LNCaP clone FGC (cell line): ENCODE measurements around the gene MLN.

Experiments
- DNase-seq: peaks from one replicate; pipeline ENCODE4 v3.0.0-alpha.2; 2011; ENCODE audit warnings: low read depth
- H3K4me3 ChIP-seq: 2 replicates; pipeline ENCODE4 v1.5.1; 2011; ENCODE audit warnings: mild to moderate bottlenecking, low read depth, low read length, control low read depth
- CTCF ChIP-seq: IDR thresholded peaks from 2 replicates; pipeline ENCODE4 v1.5.1; 2012; ENCODE audit warnings: mild to moderate bottlenecking; ENCODE audit not compliant: control insufficient read depth, insufficient read depth; ENCODE audit errors: extremely low read depth

The MLN gene

GRCh38 chr6:33841070-33841469 is 37.3 kb upstream of the MLN start:
- no peak for TF ChIP-seq CTCF
- no peak for DNase-seq
- H3K4me3 ChIP-seq, result no peak overlapping the region

DNA sequence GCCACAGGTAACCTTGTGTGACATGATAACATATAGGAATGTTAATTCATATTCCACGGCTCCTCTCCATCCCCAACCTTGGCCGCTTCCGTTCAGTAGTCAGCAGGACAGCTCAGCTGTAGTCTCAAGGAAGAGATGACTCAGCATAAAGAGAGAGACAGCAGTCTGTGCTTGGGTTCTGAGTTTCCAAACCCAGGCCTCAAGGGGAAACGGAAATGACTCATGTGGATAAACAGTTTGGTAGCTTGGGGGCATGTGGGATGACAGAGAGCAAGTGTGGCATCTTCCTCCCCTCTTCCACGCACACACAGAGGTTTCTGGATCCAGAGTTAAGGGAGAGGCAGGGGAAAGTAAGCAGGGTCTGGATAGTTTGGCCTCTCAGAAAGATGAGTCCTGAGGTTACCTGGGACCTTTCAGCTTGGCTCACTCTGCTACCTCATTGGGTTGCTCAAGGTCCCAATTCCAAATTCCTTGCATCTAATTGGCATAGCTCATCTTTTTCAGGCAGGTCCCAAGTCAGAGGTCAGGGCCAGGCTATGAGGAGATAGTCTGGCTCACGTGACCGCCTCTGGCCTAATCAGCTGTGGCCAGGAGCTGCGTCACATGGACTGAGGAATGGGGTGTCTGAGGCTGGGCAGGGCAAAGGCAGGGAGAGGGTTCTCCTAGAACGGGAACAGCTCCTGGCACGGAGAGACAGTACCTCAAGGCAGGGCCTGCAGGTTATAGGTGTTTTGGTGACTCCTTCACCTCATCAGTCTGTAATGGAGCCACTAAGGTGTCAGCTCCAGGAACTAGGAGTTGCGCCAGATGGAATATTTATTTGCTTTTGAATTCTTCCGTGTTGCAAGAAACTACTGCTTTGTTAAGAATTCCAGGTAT is 36.5 kb upstream of the MLN start:
- no peak overlapping the region for H3K4me3 ChIP-seq
- no peak for DNase-seq
- no peak for TF ChIP-seq CTCF

DNA sequence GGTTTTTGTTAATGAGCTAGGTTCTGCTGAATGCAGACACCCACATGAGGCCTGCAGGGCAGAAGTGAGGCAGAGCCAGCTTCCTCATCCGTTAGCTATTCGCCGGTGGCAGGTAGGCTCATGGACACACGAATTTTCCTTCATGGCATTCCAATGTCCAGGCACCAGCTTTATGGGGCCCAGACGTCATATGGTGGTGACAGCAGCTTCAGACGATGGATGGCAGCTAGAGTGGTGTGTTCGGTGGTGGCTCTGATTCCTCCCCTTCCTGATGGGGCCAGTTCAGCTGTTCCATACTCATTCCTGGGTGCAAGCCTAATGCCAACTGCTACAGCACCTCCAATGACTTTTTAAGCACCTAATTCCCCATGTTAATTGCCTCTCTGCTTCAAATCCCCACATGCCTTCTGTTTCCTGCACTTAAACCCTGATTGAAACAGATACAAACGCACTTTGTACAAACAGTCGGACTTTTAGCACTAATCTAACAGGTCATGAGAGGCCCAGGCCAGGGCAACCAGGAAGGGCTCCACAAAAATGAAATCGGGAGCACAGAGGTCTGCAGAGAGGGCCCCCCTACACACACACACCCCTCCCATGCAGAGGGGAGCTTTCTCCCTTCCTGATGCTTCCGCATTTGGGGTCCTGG is 35.7 kb upstream of the MLN start:
- H3K4me3 ChIP-seq, result no peak overlapping the region
- DNase-seq, result no peak
- TF ChIP-seq CTCF, result no peak

- no peak for TF ChIP-seq CTCF
- no peak for DNase-seq
- H3K4me3 ChIP-seq, result no peak overlapping the region
These were observed 35.2 kb upstream of the MLN start for GRCh38 chr6:33838983-33839382.

DNA sequence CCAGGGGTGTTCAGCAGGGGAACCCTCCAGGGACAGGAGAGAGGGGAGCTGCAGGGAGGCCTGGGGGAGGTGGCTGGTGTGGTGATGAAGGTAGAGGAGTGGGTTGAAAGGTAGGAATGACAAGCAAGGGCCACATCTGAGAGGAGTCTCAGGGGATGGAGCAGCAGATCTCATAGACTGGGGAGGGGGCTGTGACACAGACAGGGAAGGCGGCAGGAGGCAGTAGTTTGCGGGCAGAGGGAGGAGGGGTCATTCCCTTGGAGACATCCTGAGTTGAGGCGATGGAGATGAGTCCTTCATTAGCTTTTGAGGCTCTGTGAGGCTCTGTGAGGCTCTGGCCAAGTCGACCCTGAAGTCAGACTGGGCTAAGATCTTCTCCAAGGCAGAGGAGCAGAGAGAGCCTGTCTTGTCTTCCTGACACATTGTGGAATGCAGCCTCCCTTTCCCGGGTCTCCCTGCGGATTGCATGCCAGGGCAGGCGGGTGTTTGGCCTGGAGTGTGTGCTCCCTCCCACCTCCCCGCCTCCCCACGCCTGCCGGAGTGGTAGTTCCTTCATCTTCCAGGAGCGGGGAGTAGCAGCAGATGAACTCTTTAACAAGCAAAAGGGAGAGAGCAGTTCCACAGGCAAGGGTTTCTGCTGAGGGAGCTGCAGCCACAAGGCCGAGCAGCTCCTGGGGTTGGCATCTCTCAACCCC is 34.3 kb upstream of the MLN start:
- no peak overlapping the region for H3K4me3 ChIP-seq
- DNase-seq, result no peak
- TF ChIP-seq CTCF, result no peak

DNA sequence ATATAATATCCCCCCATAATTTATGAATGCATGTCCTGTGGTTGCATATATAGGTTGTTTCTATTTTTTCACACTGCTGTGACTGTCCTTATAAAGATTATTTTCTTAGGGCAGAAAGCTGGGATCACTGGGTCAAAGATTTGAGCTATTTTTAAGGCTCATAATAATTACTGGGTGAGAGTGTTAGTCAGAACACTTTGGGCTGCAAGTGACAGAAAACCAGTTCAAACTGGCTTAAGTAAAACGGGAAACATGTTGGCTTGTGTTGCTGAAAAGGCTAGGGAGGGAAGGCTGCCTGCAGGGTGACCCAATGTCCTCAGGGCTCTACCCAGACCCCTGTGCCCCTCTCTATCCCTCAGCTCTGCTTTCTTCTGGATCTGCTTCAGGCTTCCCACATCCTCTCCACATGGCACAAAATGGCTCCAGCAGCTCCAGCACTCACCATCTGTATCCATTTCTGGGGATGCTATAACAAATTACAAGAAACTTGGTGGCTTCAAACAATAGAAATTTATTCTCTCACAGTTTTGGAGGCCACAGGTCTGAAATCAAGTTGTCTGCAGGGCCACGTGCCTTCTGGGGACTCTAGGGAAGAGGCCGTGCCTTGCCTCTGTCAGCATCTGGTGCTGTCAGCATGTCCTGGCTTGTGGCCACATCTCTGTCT is 33.1 kb upstream of the MLN start:
- DNase-seq, result no peak
- no peak for TF ChIP-seq CTCF
- no peak overlapping the region for H3K4me3 ChIP-seq
